HG03108 (cell line): ENCODE measurements around the gene RASAL3.

Experiments used
- ATAC-seq: cut with Tn5 transposase; IDR thresholded peaks from one replicate; pipeline ENCODE4 v1.9.1; 2021; ENCODE audit warnings: moderate library complexity; ENCODE audit not compliant: unreplicated experiment

The RASAL3 gene

GRCh38 chr19:15449620-15450527 is 14.5 kb downstream of the RASAL3 start, which contains the start of gene WIZ:
Gene WIZ (minus strand): TSS chr19:15449956. CDS start chr19:15448307, 1,649 bp downstream.
- ATAC-seq = no peak

GRCh38 chr19:15448778-15449619 is 15.3 kb downstream of the RASAL3 start:
- ATAC-seq = no peak

- ATAC-seq = no peak
These were observed 16.1 kb downstream of the RASAL3 start for GRCh38 chr19:15448044-15448777.

DNA sequence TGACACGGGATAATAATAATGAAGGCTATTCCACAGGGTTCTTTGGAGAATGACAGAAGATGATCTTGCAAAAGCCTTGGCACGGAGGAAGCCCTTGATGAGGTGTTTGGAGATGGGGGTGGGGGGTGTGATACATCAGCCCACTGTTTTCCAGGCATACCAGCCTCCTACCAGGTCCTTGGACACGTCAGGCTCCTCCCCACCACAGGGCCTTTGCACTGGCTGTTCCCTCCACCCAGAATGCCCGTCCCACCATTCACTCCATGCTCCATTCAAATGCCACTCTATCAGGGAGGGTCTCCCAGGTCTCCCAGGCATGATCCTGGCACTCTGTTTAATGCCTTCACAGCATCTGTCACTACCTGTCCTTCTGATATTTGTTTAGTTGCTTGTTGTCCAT is 17.3 kb downstream of the RASAL3 start:
- ATAC-seq = no peak

DNA sequence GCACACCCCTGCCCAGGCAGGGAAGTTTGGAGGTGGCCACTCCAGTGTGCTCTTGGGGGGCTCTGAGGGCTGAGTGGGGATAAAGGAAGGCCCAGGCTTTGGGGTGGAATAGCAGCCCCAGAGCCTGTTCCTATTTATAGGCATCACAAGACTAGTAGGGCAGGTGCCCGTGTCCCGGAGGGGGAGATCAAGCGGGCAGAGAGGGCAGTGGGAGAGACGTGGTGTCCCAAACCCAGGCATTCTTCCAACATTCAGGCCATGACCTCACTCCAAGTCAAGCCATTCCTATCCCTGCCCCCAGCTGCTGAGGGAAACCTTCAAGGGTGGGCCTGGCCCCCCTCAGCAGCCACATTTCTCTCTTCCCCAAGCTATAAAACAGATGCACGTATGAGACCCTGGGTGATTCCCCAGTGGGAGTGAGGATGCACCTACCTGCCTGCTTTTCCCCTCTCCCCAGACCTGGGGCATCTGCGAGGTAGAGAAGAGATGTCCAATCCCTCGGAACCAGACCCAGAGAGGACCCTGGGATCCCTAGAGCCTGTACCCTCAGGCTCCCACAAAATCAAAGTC is 18.5 kb downstream of the RASAL3 start:
- no peak for ATAC-seq

DNA sequence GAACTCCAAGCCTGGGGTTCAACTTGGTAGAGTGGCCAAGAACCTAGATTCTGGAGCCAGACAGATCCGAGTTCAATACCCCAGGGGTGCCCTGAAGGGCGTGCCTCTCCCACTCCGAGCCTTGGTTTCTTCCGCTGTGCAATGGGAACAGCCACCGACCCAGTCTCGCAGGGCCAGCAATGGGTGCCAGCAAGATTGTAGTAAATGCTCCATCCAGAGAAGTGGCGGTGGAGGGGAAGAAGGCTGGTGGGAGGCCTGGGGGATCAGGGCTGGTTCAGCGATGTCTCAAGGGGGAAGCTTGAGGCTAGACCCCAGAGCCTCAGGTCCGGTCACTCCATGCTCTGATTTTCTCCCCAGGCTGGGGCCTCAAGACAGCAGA is 19.1 kb downstream of the RASAL3 start:
- ATAC-seq = no peak

GRCh38 chr19:15444505-15445226 is 19.7 kb downstream of the RASAL3 start:
- no peak for ATAC-seq

GRCh38 chr19:15443838-15444237 is 20.5 kb downstream of the RASAL3 start:
- no peak for ATAC-seq

GRCh38 chr19:15443325-15443724 is 21.0 kb downstream of the RASAL3 start:
- ATAC-seq = no peak

- ATAC-seq = no peak
These were observed 22.0 kb downstream of the RASAL3 start for GRCh38 chr19:15442142-15442920.

- no peak for ATAC-seq
These were observed 23.0 kb downstream of the RASAL3 start for GRCh38 chr19:15441317-15441716.

DNA sequence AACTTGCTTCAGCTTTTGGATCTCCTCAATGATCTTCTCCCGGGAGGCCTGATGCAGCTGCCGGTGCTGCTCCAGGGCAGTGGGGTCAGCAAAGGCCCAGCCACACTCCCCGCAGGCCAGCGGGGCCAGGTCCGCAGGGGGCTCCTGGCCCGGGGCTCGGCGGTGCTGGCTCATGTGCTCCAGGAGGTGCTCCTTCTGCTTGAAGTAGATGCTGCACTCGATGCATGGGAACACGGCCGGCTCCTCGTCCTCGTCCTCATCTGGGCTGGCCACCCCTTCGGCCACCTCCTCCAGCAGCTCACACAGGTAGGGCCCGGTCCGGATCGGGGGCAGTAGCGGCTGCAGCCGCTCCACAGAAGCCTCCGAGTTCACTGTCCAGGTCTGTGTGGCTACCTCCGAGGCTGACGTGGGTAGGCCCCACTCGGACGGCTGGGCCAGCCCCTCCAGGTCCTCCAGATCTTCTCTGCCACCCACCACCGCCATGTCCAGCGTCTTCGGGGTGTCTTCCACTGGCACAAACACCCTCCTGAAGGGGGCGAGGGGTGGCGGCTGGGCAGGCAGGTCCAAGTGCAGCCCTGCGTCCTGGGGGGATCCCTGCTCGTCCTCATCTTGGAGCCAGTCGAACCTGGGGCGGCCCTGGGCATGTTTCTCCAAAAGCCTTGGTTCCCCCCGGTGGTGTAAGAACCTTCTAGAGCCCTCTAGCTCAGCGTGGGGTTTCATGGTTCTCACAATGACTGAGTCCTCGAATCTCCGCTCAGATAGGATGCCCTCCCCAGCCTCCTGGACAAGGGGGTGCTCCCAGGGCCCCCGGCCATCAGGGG is 24.3 kb downstream of the RASAL3 start:
- ATAC-seq = no peak

DNA sequence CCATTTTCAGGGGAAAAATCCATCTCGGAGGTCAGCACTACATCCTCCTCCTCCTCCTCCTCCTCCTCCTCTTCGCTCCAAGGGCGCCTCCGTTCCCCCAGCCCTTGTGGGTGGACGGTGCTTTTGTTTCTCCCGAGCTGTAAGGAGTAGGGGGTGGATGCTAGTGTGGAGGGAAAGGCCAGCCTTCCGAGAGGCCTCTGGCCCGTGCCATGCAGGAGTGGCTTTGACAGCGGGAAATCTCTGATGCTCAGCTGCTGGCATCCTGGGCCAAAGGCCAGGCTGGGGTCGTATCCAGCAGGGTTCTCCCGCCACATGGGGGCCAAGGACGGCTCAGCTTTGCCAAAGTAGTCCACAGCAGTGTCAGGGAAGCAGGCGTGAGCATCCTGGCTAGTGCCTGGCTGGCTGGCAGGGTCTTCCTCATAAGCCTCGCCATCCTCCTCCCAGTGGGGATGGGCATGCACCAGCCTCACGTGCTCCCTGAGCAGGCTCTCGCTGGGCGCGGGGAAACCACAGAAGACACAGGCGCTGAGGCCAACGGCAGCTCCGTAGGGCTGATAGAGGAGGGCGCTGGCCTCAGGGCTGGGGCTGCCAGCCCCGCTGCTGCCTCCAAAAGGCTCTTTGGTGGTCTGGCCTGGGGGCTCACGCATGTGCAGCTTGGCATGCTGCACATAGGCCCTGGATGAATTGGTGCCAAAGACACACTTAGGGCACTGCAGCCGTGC is 25.1 kb downstream of the RASAL3 start:
- no peak for ATAC-seq

DNA sequence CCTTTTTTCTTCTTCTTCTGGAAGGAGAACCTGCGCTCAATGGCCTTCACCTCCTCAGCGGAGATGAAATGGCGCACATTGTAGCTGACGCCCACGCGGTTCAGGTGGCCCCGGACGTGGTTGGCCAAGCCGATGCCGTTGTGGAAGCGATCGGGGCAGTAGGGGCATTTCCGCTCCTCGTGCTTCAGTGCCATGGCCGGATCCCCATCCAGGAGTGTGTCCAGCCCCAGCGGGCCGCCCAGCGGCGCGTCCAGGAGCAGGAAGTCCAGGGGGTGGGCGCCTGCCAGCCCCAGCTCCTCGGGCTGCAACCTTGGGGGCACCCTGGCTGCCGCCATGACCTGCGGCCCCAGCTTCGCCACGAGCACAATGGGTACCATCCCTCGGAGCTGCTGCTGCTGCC is 25.8 kb downstream of the RASAL3 start:
- no peak for ATAC-seq

- no peak for ATAC-seq
These were observed 26.2 kb downstream of the RASAL3 start for GRCh38 chr19:15438124-15438496.

DNA sequence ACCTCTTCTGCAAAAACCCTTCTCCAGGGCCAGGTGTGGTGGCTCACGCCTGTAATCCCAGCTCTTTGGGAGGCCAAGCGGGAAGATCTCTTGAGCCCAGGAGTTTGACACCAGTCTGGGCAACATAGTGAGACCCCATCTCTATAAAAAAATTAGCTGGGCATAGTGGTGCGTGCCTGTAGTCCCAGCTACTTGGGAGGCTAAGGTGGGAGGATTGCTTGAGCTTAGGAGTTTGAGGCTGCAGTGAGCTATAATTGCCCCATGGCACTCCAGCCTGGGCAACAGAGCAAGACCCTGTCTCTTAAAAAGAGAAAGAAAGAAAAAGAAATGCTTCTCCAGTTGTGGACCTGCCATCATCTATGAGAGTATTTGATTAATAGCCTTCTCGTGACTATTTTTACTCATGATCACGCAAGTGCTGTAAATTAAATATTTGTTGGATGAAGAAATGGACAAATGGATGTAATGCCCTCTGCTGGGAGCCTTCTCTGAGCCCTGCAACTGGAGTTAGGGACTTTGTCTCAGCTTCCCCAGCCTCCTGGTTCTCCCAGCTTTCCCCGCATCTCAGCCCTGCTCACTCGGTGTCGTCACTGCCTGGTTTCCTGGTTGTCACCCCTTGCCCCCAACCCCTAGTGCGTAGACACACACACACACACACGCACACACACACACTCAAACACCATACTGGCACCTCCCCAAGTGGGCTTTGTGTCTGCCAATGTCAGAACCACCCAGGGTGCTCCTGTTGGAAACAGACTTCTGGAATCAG is 26.8 kb downstream of the RASAL3 start:
- no peak for ATAC-seq

DNA sequence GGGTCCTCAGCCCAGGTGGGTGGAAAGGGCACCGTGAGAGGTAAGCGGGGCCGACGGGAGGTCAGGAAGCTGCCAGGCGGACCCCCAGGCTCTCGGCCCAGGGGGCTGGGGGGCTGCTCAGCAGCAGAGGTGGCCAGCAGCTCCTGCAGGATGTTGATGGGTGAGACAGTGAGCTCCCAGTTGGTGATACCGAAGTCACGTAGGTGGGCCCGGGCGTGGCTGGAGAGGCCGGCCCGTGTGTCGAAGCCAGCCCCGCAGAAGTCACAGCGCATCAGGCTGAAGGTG is 27.6 kb downstream of the RASAL3 start:
- ATAC-seq = no peak
